DOHH2 (cell line): Measurements from ENCODE around the gene RPL36AL.

Experiments
- H3F3A ChIP-seq: fragments of 200-600 bp; sonication (generic), shearing (Covaris generic); 2 replicates; pipeline ENCODE4 v1.6.0; 2016; ENCODE audit warnings: antibody characterized with exemption, mild to moderate bottlenecking; ENCODE audit not compliant: control insufficient read depth, insufficient read depth
- H3K27ac ChIP-seq: fragments of 200-600 bp; sonication (generic); 2 replicates; pipeline ENCODE4 v1.5.1; 2014; ENCODE audit warnings: low read depth, mild to moderate bottlenecking, low read length, moderate library complexity
- H3K27me3 ChIP-seq: fragments of 200-600 bp; sonication (generic); 2 replicates; pipeline ENCODE4 v1.6.1; 2014; ENCODE audit warnings: mild to moderate bottlenecking, low read length, mixed read lengths; ENCODE audit not compliant: control insufficient read depth
- H3K36me3 ChIP-seq: fragments of 200-600 bp; sonication (generic); 2 replicates; pipeline ENCODE4 v1.6.1; 2014; ENCODE audit warnings: mild to moderate bottlenecking, low read length, moderate library complexity, mixed read lengths; ENCODE audit not compliant: control insufficient read depth
- H3K4me1 ChIP-seq: fragments of 200-600 bp; sonication (generic); 2 replicates; pipeline ENCODE4 v1.6.1; 2014; ENCODE audit warnings: mild to moderate bottlenecking, low read length, mixed read lengths; ENCODE audit not compliant: control insufficient read depth
- H3K4me2 ChIP-seq: fragments of 200-600 bp; sonication (generic); 2 replicates; pipeline ENCODE4 v1.6.0; 2014; ENCODE audit warnings: mild to moderate bottlenecking, low read length, moderate library complexity
- H3K4me3 ChIP-seq: fragments of 200-600 bp; sonication (generic); 2 replicates; pipeline ENCODE4 v1.5.1; 2014; ENCODE audit warnings: mild to moderate bottlenecking, low read length, mixed read lengths
- H3K79me2 ChIP-seq: fragments of 200-600 bp; sonication (generic); 2 replicates; pipeline ENCODE4 v1.6.1; 2014; ENCODE audit warnings: mild to moderate bottlenecking, low read length, mixed read lengths; ENCODE audit not compliant: control insufficient read depth
- H3K9me2 ChIP-seq: fragments of 200-600 bp; sonication (generic); replicated peaks from 2 replicates; pipeline ENCODE4 v1.6.1; 2014; ENCODE audit warnings: mild to moderate bottlenecking, low read length, mixed read lengths; ENCODE audit not compliant: control insufficient read depth
- H3K9me3 ChIP-seq: fragments of 200-600 bp; sonication (generic); 2 replicates; pipeline ENCODE4 v1.6.1; 2014; ENCODE audit warnings: antibody characterized with exemption, low read length, mixed read lengths; ENCODE audit not compliant: control insufficient read depth, insufficient read depth
- H4K20me1 ChIP-seq: fragments of 200-600 bp; sonication (generic); 2 replicates; pipeline ENCODE4 v1.6.0; 2014; ENCODE audit warnings: low read depth, mild to moderate bottlenecking, antibody characterized with exemption, low read length, moderate library complexity; ENCODE audit not compliant: control insufficient read depth, insufficient read depth
- EZH2phosphoT487 ChIP-seq: fragments of 200-600 bp; sonication (generic); IDR thresholded peaks from 2 replicates; pipeline ENCODE4 v1.6.1; 2017; ENCODE audit warnings: borderline replicate concordance, mild to moderate bottlenecking, antibody characterized with exemption, low read length, moderate library complexity, mixed read lengths
- TF ChIP-seq, protein P1 (sequence below): fragments of 200-600 bp; sonication (generic); IDR thresholded peaks from one replicate; pipeline ENCODE4 v1.5.1; 2014; ENCODE audit warnings: antibody characterized with exemption, mild to moderate bottlenecking, low read depth, low read length; ENCODE audit not compliant: poor library complexity, severe bottlenecking

Gene RPL36AL

DNA sequence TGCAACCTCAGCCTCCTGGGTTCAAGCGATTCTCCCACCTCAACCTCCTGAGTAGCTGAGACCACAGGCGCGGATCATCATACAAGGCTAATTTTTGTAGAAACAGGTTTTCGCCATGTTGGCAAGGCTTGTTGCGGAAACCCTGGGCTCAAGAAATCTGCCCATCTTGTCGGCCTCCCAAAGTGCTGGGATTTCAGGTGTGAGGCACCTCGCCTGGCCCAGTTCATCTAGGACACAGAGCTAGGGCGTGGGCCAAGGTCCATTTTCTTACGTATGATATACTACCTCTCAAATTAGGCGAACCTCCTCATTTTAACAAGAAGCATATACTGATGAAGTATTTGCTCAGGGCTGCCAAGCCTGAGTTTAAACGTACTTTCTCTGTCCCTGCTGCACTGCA, 36.4 kb downstream of the RPL36AL start:
- peak overlapping the region; percentile 69 for H3K27ac ChIP-seq
- peaks cover 63% of the 10 kb centered on the region for H3F3A ChIP-seq
- peaks cover 35% of the 10 kb centered on the region for H3K4me1 ChIP-seq
- H3K9me2 ChIP-seq: no peaks in the 10 kb centered on the region
- H3K27me3 ChIP-seq: no peaks in the 10 kb centered on the region
- peak overlapping the region; percentile 79 for H3K4me3 ChIP-seq
- TF ChIP-seq, protein P1, sequence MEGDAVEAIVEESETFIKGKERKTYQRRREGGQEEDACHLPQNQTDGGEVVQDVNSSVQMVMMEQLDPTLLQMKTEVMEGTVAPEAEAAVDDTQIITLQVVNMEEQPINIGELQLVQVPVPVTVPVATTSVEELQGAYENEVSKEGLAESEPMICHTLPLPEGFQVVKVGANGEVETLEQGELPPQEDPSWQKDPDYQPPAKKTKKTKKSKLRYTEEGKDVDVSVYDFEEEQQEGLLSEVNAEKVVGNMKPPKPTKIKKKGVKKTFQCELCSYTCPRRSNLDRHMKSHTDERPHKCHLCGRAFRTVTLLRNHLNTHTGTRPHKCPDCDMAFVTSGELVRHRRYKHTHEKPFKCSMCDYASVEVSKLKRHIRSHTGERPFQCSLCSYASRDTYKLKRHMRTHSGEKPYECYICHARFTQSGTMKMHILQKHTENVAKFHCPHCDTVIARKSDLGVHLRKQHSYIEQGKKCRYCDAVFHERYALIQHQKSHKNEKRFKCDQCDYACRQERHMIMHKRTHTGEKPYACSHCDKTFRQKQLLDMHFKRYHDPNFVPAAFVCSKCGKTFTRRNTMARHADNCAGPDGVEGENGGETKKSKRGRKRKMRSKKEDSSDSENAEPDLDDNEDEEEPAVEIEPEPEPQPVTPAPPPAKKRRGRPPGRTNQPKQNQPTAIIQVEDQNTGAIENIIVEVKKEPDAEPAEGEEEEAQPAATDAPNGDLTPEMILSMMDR: no peak
- no peak for TF ChIP-seq EZH2phosphoT487
- peaks cover 66% of the 10 kb centered on the region for H3K36me3 ChIP-seq
- H4K20me1 ChIP-seq: peaks cover 30% of the 10 kb centered on the region
- no peaks in the 10 kb centered on the region for H3K9me3 ChIP-seq
- H3K4me2 ChIP-seq: peak overlapping the region; percentile 49
- H3K79me2 ChIP-seq: peaks cover 72% of the 10 kb centered on the region

DNA sequence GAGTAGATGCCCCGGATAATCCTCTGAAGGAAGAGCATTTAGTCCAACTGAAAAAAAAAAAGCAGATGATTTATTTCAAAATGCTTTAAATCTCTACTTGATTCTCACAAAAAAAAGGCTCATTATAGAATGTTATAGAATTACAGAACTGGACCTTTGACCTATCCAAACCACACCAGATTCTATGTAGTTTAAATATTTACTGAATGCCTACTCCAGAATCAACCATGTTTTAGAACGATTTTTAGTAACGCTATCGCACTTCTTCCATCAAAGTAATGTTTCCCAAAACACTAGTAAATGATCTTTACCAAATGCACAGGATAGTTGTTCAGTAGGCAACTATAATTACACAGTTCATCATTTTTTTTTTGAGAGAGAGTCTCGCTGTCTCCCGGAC, 36.8 kb downstream of the RPL36AL start:
- peak overlapping the region; percentile 79 for H3K4me3 ChIP-seq
- no peaks in the 10 kb centered on the region for H3K9me3 ChIP-seq
- no peaks in the 10 kb centered on the region for H3K27me3 ChIP-seq
- no peaks in the 10 kb centered on the region for H3K9me2 ChIP-seq
- peaks cover 71% of the 10 kb centered on the region for H3K36me3 ChIP-seq
- H3K4me2 ChIP-seq: peak overlapping the region; percentile 49
- peaks cover 63% of the 10 kb centered on the region for H3F3A ChIP-seq
- peaks cover 35% of the 10 kb centered on the region for H3K4me1 ChIP-seq
- peaks cover 30% of the 10 kb centered on the region for H4K20me1 ChIP-seq
- TF ChIP-seq, protein P1: no peak
- TF ChIP-seq EZH2phosphoT487: no peak
- H3K27ac ChIP-seq: no peak overlapping the region
- peaks cover 76% of the 10 kb centered on the region for H3K79me2 ChIP-seq

DNA sequence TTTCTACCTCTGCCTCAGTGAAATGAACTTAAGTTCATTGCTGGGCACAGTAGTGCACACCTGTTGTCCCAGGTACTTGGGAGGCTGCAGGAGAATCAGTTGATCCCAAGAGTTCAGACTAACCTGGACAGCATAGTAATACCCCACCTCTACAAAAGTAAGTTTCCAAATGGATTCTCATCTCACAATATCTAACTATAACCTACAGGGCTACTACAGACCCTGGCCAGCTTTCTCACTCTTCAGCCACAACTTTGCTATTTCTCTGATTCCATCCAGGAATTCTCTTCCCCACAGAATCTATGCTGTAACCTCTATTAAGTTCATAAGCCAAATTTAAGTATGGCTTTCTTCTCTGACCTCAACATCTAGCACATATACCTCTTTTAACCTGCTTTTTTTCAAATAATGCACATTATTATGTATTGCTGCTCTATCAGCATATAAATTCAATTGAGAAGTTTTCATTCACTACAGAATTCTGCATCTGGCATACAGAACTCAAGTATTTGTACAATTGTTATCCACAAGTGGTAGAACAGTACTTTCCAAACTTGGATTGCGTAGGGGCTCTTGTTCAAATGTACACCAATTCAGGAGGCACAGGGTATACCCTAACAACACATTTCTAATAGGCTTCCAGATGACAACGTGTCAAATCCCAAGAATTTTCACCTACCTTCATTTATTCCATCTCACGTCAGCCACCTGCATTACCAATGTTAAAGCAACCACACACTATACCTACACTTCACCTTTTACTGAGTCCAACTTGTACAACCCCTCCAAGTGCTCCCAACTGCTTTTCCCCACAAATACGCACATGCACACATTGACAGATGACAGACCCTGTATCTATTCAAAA, 38.1 kb downstream of the RPL36AL start:
- Histone ChIP-seq H3K9me2 (no peaks in the 10 kb centered on the region), H3F3A (peaks cover 65% of the 10 kb centered on the region), H3K4me1 (peaks cover 30% of the 10 kb centered on the region), H3K27me3 (no peaks in the 10 kb centered on the region), H4K20me1 (peaks cover 30% of the 10 kb centered on the region), H3K9me3 (no peaks in the 10 kb centered on the region), H3K27ac (no peak overlapping the region), H3K79me2 (peaks cover 82% of the 10 kb centered on the region), H3K4me3 (no peak overlapping the region), H3K4me2 (peak overlapping the region; percentile 49), H3K36me3 (peaks cover 80% of the 10 kb centered on the region)
- TF ChIP-seq, protein P1: no peak
- TF ChIP-seq EZH2phosphoT487: no peak
